ENCODE results near the gene DPP6. TPM values are rescaled to one million over a fixed set of nuclear protein-coding genes. Genes with fewer than 3 reads are reported as not detected.

Gene DPP6
- total RNA-seq, 1 donor from 2014 or later = not detected

- ATAC-seq (ENCODE audit: low read depth) (no peak), DNase-seq (no peak)
- intact Hi-C loops (cut with micrococcal nuclease) = no loop called here
- Mint-ChIP-seq H3K4me3 (no peak overlapping the region), H3K36me3 (ENCODE audit: low read depth) (no peaks in the 10 kb centered on the region), H3K4me1 (no peaks in the 10 kb centered on the region), H3K9me3 (peaks cover 7% of the 10 kb centered on the region), H3K27ac (no peak overlapping the region), H3K27me3 (peaks cover 2% of the 10 kb centered on the region)
- CTCF ChIA-PET = no interaction called here
- TF ChIP-seq, protein P1, sequence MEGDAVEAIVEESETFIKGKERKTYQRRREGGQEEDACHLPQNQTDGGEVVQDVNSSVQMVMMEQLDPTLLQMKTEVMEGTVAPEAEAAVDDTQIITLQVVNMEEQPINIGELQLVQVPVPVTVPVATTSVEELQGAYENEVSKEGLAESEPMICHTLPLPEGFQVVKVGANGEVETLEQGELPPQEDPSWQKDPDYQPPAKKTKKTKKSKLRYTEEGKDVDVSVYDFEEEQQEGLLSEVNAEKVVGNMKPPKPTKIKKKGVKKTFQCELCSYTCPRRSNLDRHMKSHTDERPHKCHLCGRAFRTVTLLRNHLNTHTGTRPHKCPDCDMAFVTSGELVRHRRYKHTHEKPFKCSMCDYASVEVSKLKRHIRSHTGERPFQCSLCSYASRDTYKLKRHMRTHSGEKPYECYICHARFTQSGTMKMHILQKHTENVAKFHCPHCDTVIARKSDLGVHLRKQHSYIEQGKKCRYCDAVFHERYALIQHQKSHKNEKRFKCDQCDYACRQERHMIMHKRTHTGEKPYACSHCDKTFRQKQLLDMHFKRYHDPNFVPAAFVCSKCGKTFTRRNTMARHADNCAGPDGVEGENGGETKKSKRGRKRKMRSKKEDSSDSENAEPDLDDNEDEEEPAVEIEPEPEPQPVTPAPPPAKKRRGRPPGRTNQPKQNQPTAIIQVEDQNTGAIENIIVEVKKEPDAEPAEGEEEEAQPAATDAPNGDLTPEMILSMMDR (IDR thresholded peaks at IDR 0.05) = no peak
- POLR2A ChIA-PET = no interaction called here
These were observed 801.5 kb downstream of the DPP6 start for GRCh38 chr7:154853727-154854095.

GRCh38 chr7:154854836-154855235, 802.6 kb downstream of the DPP6 start:
- Mint-ChIP-seq H3K9me3 (peaks cover 4% of the 10 kb centered on the region), H3K27me3 (peaks cover 2% of the 10 kb centered on the region), H3K27ac (no peak overlapping the region), H3K4me1 (no peaks in the 10 kb centered on the region), H3K4me3 (no peak overlapping the region), H3K36me3 (ENCODE audit: low read depth) (no peaks in the 10 kb centered on the region)
- TF ChIP-seq, protein P1 (IDR thresholded peaks at IDR 0.05) = no peak
- ChIA-PET POLR2A (no interaction called here), CTCF (no interaction called here)
- intact Hi-C loops (cut with micrococcal nuclease) = no loop called here
- DNase-seq (no peak), ATAC-seq (ENCODE audit: low read depth) (no peak)

GRCh38 chr7:154855366-154855765, 803.2 kb downstream of the DPP6 start:
- intact Hi-C loops (cut with micrococcal nuclease) = no loop called here
- CTCF ChIA-PET = no interaction called here
- Mint-ChIP-seq H3K36me3 (ENCODE audit: low read depth) (no peaks in the 10 kb centered on the region), H3K9me3 (peaks cover 4% of the 10 kb centered on the region), H3K27me3 (peaks cover 2% of the 10 kb centered on the region), H3K27ac (no peak overlapping the region), H3K4me3 (no peak overlapping the region), H3K4me1 (no peaks in the 10 kb centered on the region)
- ATAC-seq (ENCODE audit: low read depth) (no peak), DNase-seq (no peak)
- POLR2A ChIA-PET = no interaction called here
- TF ChIP-seq, protein P1 (IDR thresholded peaks at IDR 0.05) = no peak

- no peaks in the 10 kb centered on the region for H3K36me3 Mint-ChIP-seq (ENCODE audit: low read depth)
- ChIA-PET POLR2A (no interaction called here), CTCF (no interaction called here)
- ATAC-seq (ENCODE audit: low read depth) = no peak
- H3K27ac Mint-ChIP-seq = no peak overlapping the region
- no peak for DNase-seq
- TF ChIP-seq, protein P1 (IDR thresholded peaks at IDR 0.05) = no peak
- peaks cover 2% of the 10 kb centered on the region for H3K27me3 Mint-ChIP-seq
- intact Hi-C loops (cut with micrococcal nuclease) = no loop called here
- H3K9me3 Mint-ChIP-seq = peaks cover 4% of the 10 kb centered on the region
- no peaks in the 10 kb centered on the region for H3K4me1 Mint-ChIP-seq
- no peak overlapping the region for H3K4me3 Mint-ChIP-seq
These were observed 804.5 kb downstream of the DPP6 start for GRCh38 chr7:154856733-154857132.

DNA sequence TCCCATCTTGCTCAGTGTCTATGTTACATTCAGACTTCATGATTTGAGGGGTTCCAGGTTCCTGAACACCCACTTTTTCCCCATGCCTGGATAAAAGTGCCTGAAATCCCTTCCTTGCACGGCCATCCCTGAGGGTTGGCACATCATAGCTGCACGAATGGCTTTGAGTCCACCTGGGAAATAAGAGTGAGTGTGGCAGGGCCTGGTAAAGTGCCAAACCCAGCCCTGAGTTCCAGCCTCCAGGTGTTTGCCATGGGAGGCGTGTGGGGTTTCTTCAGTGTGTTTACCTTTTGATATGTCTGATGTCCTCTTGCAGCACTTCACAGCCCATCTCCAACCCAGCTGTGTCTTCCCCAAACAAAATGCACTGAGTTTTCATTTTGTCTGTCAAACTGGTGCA, 805.0 kb downstream of the DPP6 start:
- DNase-seq (no peak), ATAC-seq (ENCODE audit: low read depth) (no peak)
- intact Hi-C loops (cut with micrococcal nuclease) = no loop called here
- H3K27me3 Mint-ChIP-seq = peaks cover 2% of the 10 kb centered on the region
- peaks cover 4% of the 10 kb centered on the region for H3K9me3 Mint-ChIP-seq
- H3K4me1 Mint-ChIP-seq = no peaks in the 10 kb centered on the region
- no peaks in the 10 kb centered on the region for H3K36me3 Mint-ChIP-seq (ENCODE audit: low read depth)
- no peak overlapping the region for H3K4me3 Mint-ChIP-seq
- TF ChIP-seq, protein P1 (IDR thresholded peaks at IDR 0.05) = no peak
- CTCF ChIA-PET = no interaction called here
- no peak overlapping the region for H3K27ac Mint-ChIP-seq
- POLR2A ChIA-PET = no interaction called here

All from activated B cell treated with CpG ODN at 0.5 μM for 24 hours (primary cell).